IMR-90 (cell line): ENCODE measurements around the gene FSD1. TPM values are rescaled to one million over a fixed set of nuclear protein-coding genes. Genes with fewer than 3 reads are reported as not detected.

Experiments used
- ATAC-seq: fragments of 200-7000 bp; cut with Tn5 transposase; 2 replicates; pipeline ENCODE4 v1.9.1; 2020; ENCODE audit warnings: low read depth, mild to moderate bottlenecking, moderate library complexity
- BruUV-seq: library from RNA; stranded (reverse); fragments of 400-500 nt; replicated peaks from 2 replicates; lab custom pipeline; 2021; lab: Mats Ljungman, UMichigan
- CTCF ChIA-PET: fragments of 300-600 bp; formaldehyde crosslinking; extraction: SDS; loops from one replicate; lab custom pipeline; 2021; ENCODE audit warnings: antibody characterized with exemption; lab: Yijun Ruan, JAX
- POLR2A ChIA-PET: fragments of 300-600 bp; sonication (Branson Sonifier 250); formaldehyde crosslinking; loops from one replicate; lab custom pipeline; 2022; ENCODE audit warnings: antibody characterized with exemption; ENCODE audit not compliant: unreplicated experiment; lab: Charles Lee
- DNase-seq: peaks from one replicate; pipeline ENCODE4 v3.0.0; 2013
- H2AFZ ChIP-seq: replicated peaks from 2 replicates; pipeline ENCODE3; 2013; ENCODE audit warnings: low read length, mild to moderate bottlenecking; ENCODE audit not compliant: poor library complexity
- H2AK5ac ChIP-seq: 2 replicates; pipeline ENCODE4 v1.6.1; 2013; ENCODE audit warnings: low read depth, low read length, inconsistent platforms
- H2AK9ac ChIP-seq: replicated peaks from 2 replicates; pipeline ENCODE3; 2013; ENCODE audit warnings: mild to moderate bottlenecking, low read depth, low read length, moderate library complexity; ENCODE audit not compliant: poor library complexity
- H2BK120ac ChIP-seq: 2 replicates; pipeline ENCODE4 v1.6.1; 2013; ENCODE audit warnings: low read depth, low read length, inconsistent platforms
- H2BK15ac ChIP-seq: 3 replicates; pipeline ENCODE4 v1.6.1; 2013; ENCODE audit warnings: low read depth, low read length, inconsistent platforms
- H2BK20ac ChIP-seq: 2 replicates; pipeline ENCODE4 v1.6.1; 2013; ENCODE audit warnings: low read depth, mild to moderate bottlenecking, inconsistent platforms, low read length, moderate library complexity
- H2BK5ac ChIP-seq: 2 replicates; pipeline ENCODE4 v1.6.1; 2013; ENCODE audit warnings: mild to moderate bottlenecking, low read depth, low read length, inconsistent platforms; ENCODE audit not compliant: poor library complexity, severe bottlenecking
- H3K14ac ChIP-seq: replicated peaks from 2 replicates; pipeline ENCODE4 v1.6.1; 2013; ENCODE audit warnings: low read depth, low read length, inconsistent platforms
- H3K18ac ChIP-seq: 2 replicates; pipeline ENCODE4 v1.6.1; 2013; ENCODE audit warnings: low read depth, low read length, control low read depth
- H3K23ac ChIP-seq: 2 replicates; pipeline ENCODE4 v1.6.1; 2013; ENCODE audit warnings: low read depth, low read length, inconsistent platforms
- H3K27ac ChIP-seq: 2 replicates; pipeline ENCODE4 v1.5.1; 2013; ENCODE audit warnings: mild to moderate bottlenecking, control low read depth, low read length; ENCODE audit not compliant: insufficient read depth
- H3K27me3 ChIP-seq: 2 replicates; pipeline ENCODE4 v1.6.1; 2013; ENCODE audit warnings: low read length; ENCODE audit not compliant: control insufficient read depth, insufficient read depth
- H3K36me3 ChIP-seq: 2 replicates; pipeline ENCODE4 v1.6.1; 2013; ENCODE audit warnings: low read length, mixed read lengths; ENCODE audit not compliant: control insufficient read depth, insufficient read depth
- H3K4ac ChIP-seq: 2 replicates; pipeline ENCODE4 v1.6.1; 2013; ENCODE audit warnings: low read depth, low read length, inconsistent platforms
- H3K4me1 ChIP-seq: 2 replicates; pipeline ENCODE4 v1.6.1; 2013; ENCODE audit warnings: low read length, mixed read lengths; ENCODE audit not compliant: control insufficient read depth, insufficient read depth
- H3K4me2 ChIP-seq: 2 replicates; pipeline ENCODE4 v1.6.1; 2013; ENCODE audit warnings: low read depth, mild to moderate bottlenecking, control low read depth, low read length, moderate library complexity
- H3K4me3 ChIP-seq: 2 replicates; pipeline ENCODE4 v1.5.1; 2013; ENCODE audit warnings: low read depth, mild to moderate bottlenecking, control low read depth, low read length, moderate library complexity; ENCODE audit not compliant: insufficient read depth
- H3K56ac ChIP-seq: 2 replicates; pipeline ENCODE4 v1.6.1; 2013; ENCODE audit warnings: low read length, inconsistent platforms; ENCODE audit not compliant: insufficient read depth; ENCODE audit errors: extremely low read depth
- H3K79me1 ChIP-seq, 2 experiments: 2 replicates each; pipeline ENCODE4 v1.6.1; 2013; ENCODE audit warnings: low read length in 2 of 2, inconsistent platforms in 1 of 2, low read depth in 1 of 2
- H3K9ac ChIP-seq: 2 replicates; pipeline ENCODE4 v1.6.1; 2013; ENCODE audit warnings: low read depth, low read length, control low read depth
- H3K9me1 ChIP-seq: 2 replicates; pipeline ENCODE4 v1.6.1; 2013; ENCODE audit warnings: low read length, inconsistent platforms; ENCODE audit not compliant: insufficient read depth
- H3K9me3 ChIP-seq: 2 replicates; pipeline ENCODE4 v1.6.1; 2013; ENCODE audit warnings: low read length; ENCODE audit not compliant: control insufficient read depth, insufficient read depth
- H4K20me1 ChIP-seq: 2 replicates; pipeline ENCODE4 v1.6.1; 2013; ENCODE audit warnings: low read length, inconsistent platforms; ENCODE audit not compliant: insufficient read depth
- H4K5ac ChIP-seq: 2 replicates; pipeline ENCODE4 v1.6.1; 2013; ENCODE audit warnings: mild to moderate bottlenecking, low read depth, low read length, control low read depth
- H4K8ac ChIP-seq, 2 experiments: 2 replicates each; pipeline ENCODE4 v1.6.1; 2013; ENCODE audit warnings: low read depth in 2 of 2, low read length in 2 of 2, control low read depth in 1 of 2, inconsistent platforms in 1 of 2
- H4K91ac ChIP-seq: 2 replicates; pipeline ENCODE4 v1.6.1; 2013; ENCODE audit warnings: low read depth, low read length, inconsistent platforms; ENCODE audit not compliant: insufficient read depth
- BHLHE40 ChIP-seq: fragments of 150-350 bp; IDR thresholded peaks from 2 replicates; pipeline ENCODE4 v1.6.1; 2016; ENCODE audit warnings: mild to moderate bottlenecking, low read depth, low read length
- CEBPB ChIP-seq: IDR thresholded peaks from 2 replicates; pipeline ENCODE4 v1.6.1; 2012; ENCODE audit warnings: low read depth, low read length, improper control_type of control experiment
- CHD1 ChIP-seq: IDR thresholded peaks from 2 replicates; pipeline ENCODE4 v1.6.1; 2012; ENCODE audit warnings: low read depth, low read length, improper control_type of control experiment
- ELK1 ChIP-seq: fragments of 150-350 bp; IDR thresholded peaks from 2 replicates; pipeline ENCODE4 v1.6.1; 2016; ENCODE audit warnings: low read depth, mild to moderate bottlenecking, low read length, moderate library complexity, borderline replicate concordance
- FOS ChIP-seq: fragments of 150-350 bp; IDR thresholded peaks from 2 replicates; pipeline ENCODE4 v1.6.1; 2016; ENCODE audit warnings: low read depth, low read length
- MAFK ChIP-seq: IDR thresholded peaks from 2 replicates; pipeline ENCODE4 v1.6.1; 2012; ENCODE audit warnings: low read depth, low read length, improper control_type of control experiment
- MAZ ChIP-seq: IDR thresholded peaks from 2 replicates; pipeline ENCODE4 v1.6.1; 2012; ENCODE audit warnings: low read depth, mild to moderate bottlenecking, low read length, improper control_type of control experiment, moderate library complexity, borderline replicate concordance
- MXI1 ChIP-seq: IDR thresholded peaks from 2 replicates; pipeline ENCODE4 v1.6.1; 2012; ENCODE audit warnings: low read depth, mild to moderate bottlenecking, low read length, moderate library complexity, borderline replicate concordance
- NFE2L2 ChIP-seq: fragments of 150-350 bp; IDR thresholded peaks from 2 replicates; pipeline ENCODE4 v1.6.1; 2016; ENCODE audit warnings: low read depth, mild to moderate bottlenecking, low read length
- POLR2A ChIP-seq: IDR thresholded peaks from 2 replicates; pipeline ENCODE4 v1.6.1; 2012; ENCODE audit warnings: mild to moderate bottlenecking, low read depth, low read length
- RAD21 ChIP-seq: IDR thresholded peaks from 2 replicates; pipeline ENCODE4 v1.6.1; 2012; ENCODE audit warnings: low read length, improper control_type of control experiment
- RCOR1 ChIP-seq: IDR thresholded peaks from 2 replicates; pipeline ENCODE4 v1.6.1; 2012; ENCODE audit warnings: mild to moderate bottlenecking, low read length, improper control_type of control experiment; ENCODE audit not compliant: insufficient replicate concordance
- RFX5 ChIP-seq: IDR thresholded peaks from 2 replicates; pipeline ENCODE4 v1.8.0; 2012; ENCODE audit warnings: low read depth, mild to moderate bottlenecking, low read length, moderate library complexity
- SMC3 ChIP-seq: fragments of 150-350 bp; IDR thresholded peaks from 2 replicates; pipeline ENCODE4 v1.6.1; 2016; ENCODE audit warnings: low read depth, mild to moderate bottlenecking, antibody characterized with exemption, low read length, moderate library complexity
- USF2 ChIP-seq: fragments of 150-350 bp; IDR thresholded peaks from 2 replicates; pipeline ENCODE4 v1.6.1; 2017; ENCODE audit warnings: mild to moderate bottlenecking, antibody characterized with exemption, low read length, low read depth
- WGBS, 2 experiments: methylation state at CpG; one replicate each; pipeline versions ENCODE4 v1.1.5 to v1.1.7; 2013; ENCODE audit warnings: missing lambda C conversion rate in 2 of 2; ENCODE audit not compliant: insufficient read length in 1 of 2; ENCODE audit errors: extremely low coverage in 2 of 2; 5-methylcytosine and 5-hydroxymethylcytosine counted together
- dilution Hi-C: fragments of 300-500 bp; cut with HindIII; formaldehyde crosslinking; loops from one replicate; pipeline ENCODE4 v1.14.3; 2018; ENCODE audit warnings: low sequenced_read_pairs; ENCODE audit not compliant: unreplicated experiment
- in situ Hi-C: fragments of 300-500 bp; cut with MboI; formaldehyde crosslinking; loops from 3 replicates; pipeline ENCODE4 v1.14.3; 2019; ENCODE audit warnings: low sequenced_read_pairs, inconsistent platforms, mixed read lengths
- intact Hi-C: fragments of 100-400 bp; cut with micrococcal nuclease; formaldehyde crosslinking; loops from 2 replicates; pipeline ENCODE4 v1.10.0; 2022
- polyA plus RNA-seq, 3 experiments: library from polyadenylated mRNA; depleted of rRNA; stranded (reverse); fragments of >200 nt; gene quantifications; 2 replicates each; pipeline ENCODE4 v1.2.3, GENCODE V29; 2012; ENCODE audit warnings: low replicate concordance in 1 of 3
- total RNA-seq: library from RNA; depleted of rRNA; stranded (reverse); fragments of >200 nt; gene quantifications from 2 replicates; pipeline ENCODE4 v1.2.3, GENCODE V29; 2012
- TF ChIP-seq, protein P1 (sequence below): conservative IDR thresholded peaks from 2 replicates; pipeline ENCODE4 v1.5.1; 2012; ENCODE audit warnings: mild to moderate bottlenecking, low read depth, low read length, improper control_type of control experiment

The FSD1 gene
- total and polyA plus RNA-seq, 2 of the 4 experiments (the other 2 are of a cell fraction): 17.4 to 24.4 TPM

- BruUV-seq: no TSS peak
- no peak overlapping the region for H2BK15ac ChIP-seq
- H4K5ac ChIP-seq: no peak overlapping the region
- peaks cover 23% of the 10 kb centered on the region for H4K20me1 ChIP-seq
- no peak overlapping the region for H2BK120ac ChIP-seq
- H3K79me1 ChIP-seq: peaks cover 8 to 50% of the 10 kb centered on the region in 2 experiments
- H3K4me2 ChIP-seq: no peak overlapping the region
- no peaks in the 10 kb centered on the region for H3K27me3 ChIP-seq
- TF ChIP-seq NFE2L2 (no peak), RFX5 (no peak), SMC3 (no peak), MAFK (no peak), USF2 (no peak), RCOR1 (no peak), CEBPB (no peak), MAZ (no peak), ELK1 (no peak), BHLHE40 (no peak), MXI1 (no peak), FOS (no peak), POLR2A (no peak), RAD21 (no peak), CHD1 (no peak)
- TF ChIP-seq, protein P1, sequence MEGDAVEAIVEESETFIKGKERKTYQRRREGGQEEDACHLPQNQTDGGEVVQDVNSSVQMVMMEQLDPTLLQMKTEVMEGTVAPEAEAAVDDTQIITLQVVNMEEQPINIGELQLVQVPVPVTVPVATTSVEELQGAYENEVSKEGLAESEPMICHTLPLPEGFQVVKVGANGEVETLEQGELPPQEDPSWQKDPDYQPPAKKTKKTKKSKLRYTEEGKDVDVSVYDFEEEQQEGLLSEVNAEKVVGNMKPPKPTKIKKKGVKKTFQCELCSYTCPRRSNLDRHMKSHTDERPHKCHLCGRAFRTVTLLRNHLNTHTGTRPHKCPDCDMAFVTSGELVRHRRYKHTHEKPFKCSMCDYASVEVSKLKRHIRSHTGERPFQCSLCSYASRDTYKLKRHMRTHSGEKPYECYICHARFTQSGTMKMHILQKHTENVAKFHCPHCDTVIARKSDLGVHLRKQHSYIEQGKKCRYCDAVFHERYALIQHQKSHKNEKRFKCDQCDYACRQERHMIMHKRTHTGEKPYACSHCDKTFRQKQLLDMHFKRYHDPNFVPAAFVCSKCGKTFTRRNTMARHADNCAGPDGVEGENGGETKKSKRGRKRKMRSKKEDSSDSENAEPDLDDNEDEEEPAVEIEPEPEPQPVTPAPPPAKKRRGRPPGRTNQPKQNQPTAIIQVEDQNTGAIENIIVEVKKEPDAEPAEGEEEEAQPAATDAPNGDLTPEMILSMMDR: no peak
- no peak overlapping the region for H4K8ac ChIP-seq
- H3K36me3 ChIP-seq: peaks cover 65% of the 10 kb centered on the region
- H3K23ac ChIP-seq: no peak overlapping the region
- no peak overlapping the region for H2BK20ac ChIP-seq
- H3K9me3 ChIP-seq: no peaks in the 10 kb centered on the region
- intact Hi-C loops: no loop called here
- no peak overlapping the region for H3K27ac ChIP-seq
- DNase-seq: no peak
- ChIA-PET POLR2A (no interaction called here), CTCF (interaction anchor here (1.1 kb wide), 1 partner anchor 186 kb away, joined by 5 read pairs; no protein-coding TSS in a partner anchor)
- H3K56ac ChIP-seq: no peak overlapping the region
- no peak overlapping the region for H2AFZ ChIP-seq
- H3K14ac ChIP-seq: no peak overlapping the region
- H4K91ac ChIP-seq: no peak overlapping the region
- 97% methylated on average over 17 of the region's 26 CpGs; no CpG with 5 or more reads in 1 of the 2 experiments for WGBS, 2 experiments
- no peak for ATAC-seq
- no peak overlapping the region for H3K9ac ChIP-seq
- dilution Hi-C loops: no loop called here
- H3K4me1 ChIP-seq: peaks cover 17% of the 10 kb centered on the region
- in situ Hi-C loops: no loop called here
- H2AK9ac ChIP-seq: no peak overlapping the region
- H2AK5ac ChIP-seq: no peak overlapping the region
- H3K9me1 ChIP-seq: peaks cover 9% of the 10 kb centered on the region
- no peak overlapping the region for H3K18ac ChIP-seq
- H2BK5ac ChIP-seq: no peak overlapping the region
- no peak overlapping the region for H3K4ac ChIP-seq
- no peak overlapping the region for H3K4me3 ChIP-seq
Measured at GRCh38 chr19:4363571-4364304, 59.3 kb downstream of the FSD1 start.
